Osteocyte (in vitro differentiated cells): Measurements from ENCODE around the gene TMPRSS11A. TPM values are rescaled to one million over a fixed set of nuclear protein-coding genes. Genes with fewer than 3 reads are reported as not detected.

Experiments
- DNase-seq: peaks from one replicate; pipeline ENCODE4 v3.0.0; 2021; ENCODE audit warnings: mixed read lengths; ENCODE audit not compliant: unreplicated experiment; ENCODE audit errors: extremely low spot score
- H3K27ac Mint-ChIP-seq: one replicate; pipeline ENCODE4 v1.8.0; 2021; ENCODE audit warnings: mild to moderate bottlenecking, mixed read lengths; ENCODE audit not compliant: unreplicated experiment
- H3K27me3 Mint-ChIP-seq: one replicate; pipeline ENCODE4 v1.8.0; 2021; ENCODE audit warnings: mixed read lengths; ENCODE audit not compliant: unreplicated experiment
- H3K36me3 Mint-ChIP-seq: one replicate; pipeline ENCODE4 v1.8.0; 2021; ENCODE audit warnings: mixed read lengths; ENCODE audit not compliant: unreplicated experiment
- H3K4me1 Mint-ChIP-seq: one replicate; pipeline ENCODE4 v1.8.0; 2021; ENCODE audit warnings: mixed read lengths; ENCODE audit not compliant: unreplicated experiment
- H3K4me3 Mint-ChIP-seq: one replicate; pipeline ENCODE4 v1.8.0; 2021; ENCODE audit warnings: mild to moderate bottlenecking, moderate library complexity, mixed read lengths; ENCODE audit not compliant: unreplicated experiment
- H3K9me3 Mint-ChIP-seq: one replicate; pipeline ENCODE4 v1.8.0; 2021; ENCODE audit warnings: mixed read lengths; ENCODE audit not compliant: unreplicated experiment
- total RNA-seq: library from RNA; stranded (reverse); gene quantifications from 2 replicates; pipeline ENCODE4 v1.2.1, GENCODE V29; 2021
- TF ChIP-seq, protein P1 (sequence below): fragments of 200-600 bp; sonication (generic); IDR thresholded peaks from 2 replicates; pipeline ENCODE4 v1.5.0; 2021; ENCODE audit warnings: antibody characterized with exemption, mild to moderate bottlenecking, moderate library complexity

The TMPRSS11A gene
- total RNA-seq, 1 donor from 2014 or later, result not detected

DNA sequence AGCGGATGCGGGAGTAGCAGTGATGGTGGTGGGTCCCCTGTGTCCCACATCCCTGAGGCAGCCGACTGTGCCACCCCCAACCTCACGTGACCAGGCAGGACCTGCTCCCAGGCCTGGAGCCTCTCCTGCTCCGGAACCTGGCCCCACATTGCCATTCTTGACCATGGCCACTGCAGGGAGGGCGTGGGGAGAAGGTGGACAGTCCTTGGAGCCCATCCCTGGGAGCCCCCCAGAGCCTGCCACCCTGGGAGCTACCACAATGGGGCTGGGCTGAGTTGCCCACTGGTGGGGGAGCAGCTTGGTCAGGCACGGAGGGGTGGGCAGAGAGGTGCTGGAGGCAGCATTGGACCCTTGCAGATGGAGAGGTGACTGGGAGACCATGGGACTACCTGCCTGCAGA is 36.8 kb downstream of the TMPRSS11A start:
- H3K27me3 Mint-ChIP-seq, result peaks cover 5% of the 10 kb centered on the region
- no peak overlapping the region for H3K4me3 Mint-ChIP-seq
- TF ChIP-seq, protein P1, sequence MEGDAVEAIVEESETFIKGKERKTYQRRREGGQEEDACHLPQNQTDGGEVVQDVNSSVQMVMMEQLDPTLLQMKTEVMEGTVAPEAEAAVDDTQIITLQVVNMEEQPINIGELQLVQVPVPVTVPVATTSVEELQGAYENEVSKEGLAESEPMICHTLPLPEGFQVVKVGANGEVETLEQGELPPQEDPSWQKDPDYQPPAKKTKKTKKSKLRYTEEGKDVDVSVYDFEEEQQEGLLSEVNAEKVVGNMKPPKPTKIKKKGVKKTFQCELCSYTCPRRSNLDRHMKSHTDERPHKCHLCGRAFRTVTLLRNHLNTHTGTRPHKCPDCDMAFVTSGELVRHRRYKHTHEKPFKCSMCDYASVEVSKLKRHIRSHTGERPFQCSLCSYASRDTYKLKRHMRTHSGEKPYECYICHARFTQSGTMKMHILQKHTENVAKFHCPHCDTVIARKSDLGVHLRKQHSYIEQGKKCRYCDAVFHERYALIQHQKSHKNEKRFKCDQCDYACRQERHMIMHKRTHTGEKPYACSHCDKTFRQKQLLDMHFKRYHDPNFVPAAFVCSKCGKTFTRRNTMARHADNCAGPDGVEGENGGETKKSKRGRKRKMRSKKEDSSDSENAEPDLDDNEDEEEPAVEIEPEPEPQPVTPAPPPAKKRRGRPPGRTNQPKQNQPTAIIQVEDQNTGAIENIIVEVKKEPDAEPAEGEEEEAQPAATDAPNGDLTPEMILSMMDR, result no peak
- H3K27ac Mint-ChIP-seq, result no peak overlapping the region
- H3K36me3 Mint-ChIP-seq, result no peaks in the 10 kb centered on the region
- no peaks in the 10 kb centered on the region for H3K4me1 Mint-ChIP-seq
- H3K9me3 Mint-ChIP-seq, result no peaks in the 10 kb centered on the region
- no peak for DNase-seq

DNA sequence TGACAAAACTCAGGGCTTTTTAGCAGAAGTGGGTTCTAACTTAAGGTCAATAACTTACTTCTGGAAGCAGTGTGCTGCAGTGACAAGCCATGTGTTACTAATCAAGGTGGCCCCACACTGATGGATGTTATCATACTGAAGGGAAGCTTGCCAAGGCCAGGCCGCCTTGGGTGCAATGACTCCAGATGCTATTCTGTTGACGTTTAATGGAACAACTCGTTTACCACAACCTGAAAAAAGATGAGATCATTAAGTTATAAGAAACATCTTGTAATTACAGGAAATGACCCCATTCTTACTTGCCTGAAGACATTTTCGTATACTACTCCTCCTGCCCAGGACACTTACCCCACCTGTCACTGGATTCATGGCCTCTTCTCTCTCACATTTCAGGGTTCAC is 40.6 kb downstream of the TMPRSS11A start:
- H3K36me3 Mint-ChIP-seq, result no peaks in the 10 kb centered on the region
- H3K4me1 Mint-ChIP-seq, result no peaks in the 10 kb centered on the region
- no peak for DNase-seq
- H3K4me3 Mint-ChIP-seq, result no peak overlapping the region
- no peaks in the 10 kb centered on the region for H3K9me3 Mint-ChIP-seq
- TF ChIP-seq, protein P1, result no peak
- peaks cover 12% of the 10 kb centered on the region for H3K27me3 Mint-ChIP-seq
- no peak overlapping the region for H3K27ac Mint-ChIP-seq

DNA sequence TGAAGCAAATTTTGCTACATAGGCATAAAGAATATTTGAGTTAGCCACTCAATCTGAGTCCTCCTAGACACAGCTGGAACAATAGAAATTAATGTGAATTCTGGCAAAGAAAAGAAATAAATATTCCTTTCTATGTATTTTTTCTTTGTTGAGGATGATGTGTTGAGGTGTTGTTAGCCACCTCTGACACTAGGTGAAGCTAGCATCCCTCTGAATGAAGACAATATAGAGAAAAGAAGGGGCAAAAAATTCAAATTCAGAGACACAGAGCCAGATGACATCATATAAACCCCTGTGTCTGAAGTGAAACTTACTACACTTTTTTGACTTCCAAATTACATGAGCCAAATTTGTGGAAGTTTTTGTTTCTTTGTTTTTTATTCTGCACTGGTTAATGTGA is 44.9 kb downstream of the TMPRSS11A start:
- DNase-seq, result no peak
- Mint-ChIP-seq H3K4me3 (no peak overlapping the region), H3K4me1 (no peaks in the 10 kb centered on the region), H3K36me3 (no peaks in the 10 kb centered on the region), H3K27ac (no peak overlapping the region), H3K9me3 (no peaks in the 10 kb centered on the region), H3K27me3 (peaks cover 18% of the 10 kb centered on the region)
- TF ChIP-seq, protein P1, result no peak

DNA sequence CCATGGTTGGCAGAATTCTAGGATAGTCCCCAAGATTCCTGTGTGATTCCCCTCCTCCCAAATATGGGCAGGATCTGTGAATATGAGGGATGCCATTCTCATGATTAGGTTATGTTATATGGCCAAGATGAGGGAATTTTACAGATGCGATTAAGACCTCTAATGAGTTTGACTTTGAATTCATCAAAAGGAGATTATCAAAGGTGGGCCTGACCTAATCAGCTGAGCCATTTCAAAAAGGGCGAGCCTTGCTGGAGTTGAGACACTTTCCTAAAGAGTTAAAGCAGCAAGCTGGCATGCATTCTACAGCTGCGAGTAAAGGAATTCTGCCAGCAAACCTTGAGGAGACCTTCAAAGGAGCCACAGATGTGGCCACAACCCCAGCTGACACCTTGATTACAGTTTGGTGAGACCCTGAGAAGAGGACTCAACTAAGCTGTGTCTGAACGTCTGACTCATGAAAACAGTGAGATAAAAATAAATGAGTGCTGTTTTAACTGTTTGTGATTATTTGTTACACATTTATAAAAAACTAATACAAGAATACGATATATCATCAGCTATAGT is 47.8 kb downstream of the TMPRSS11A start:
- H3K4me1 Mint-ChIP-seq, result no peaks in the 10 kb centered on the region
- DNase-seq, result no peak
- TF ChIP-seq, protein P1, result no peak
- no peak overlapping the region for H3K27ac Mint-ChIP-seq
- no peak overlapping the region for H3K4me3 Mint-ChIP-seq
- H3K9me3 Mint-ChIP-seq, result no peaks in the 10 kb centered on the region
- H3K36me3 Mint-ChIP-seq, result no peaks in the 10 kb centered on the region
- H3K27me3 Mint-ChIP-seq, result peaks cover 42% of the 10 kb centered on the region

DNA sequence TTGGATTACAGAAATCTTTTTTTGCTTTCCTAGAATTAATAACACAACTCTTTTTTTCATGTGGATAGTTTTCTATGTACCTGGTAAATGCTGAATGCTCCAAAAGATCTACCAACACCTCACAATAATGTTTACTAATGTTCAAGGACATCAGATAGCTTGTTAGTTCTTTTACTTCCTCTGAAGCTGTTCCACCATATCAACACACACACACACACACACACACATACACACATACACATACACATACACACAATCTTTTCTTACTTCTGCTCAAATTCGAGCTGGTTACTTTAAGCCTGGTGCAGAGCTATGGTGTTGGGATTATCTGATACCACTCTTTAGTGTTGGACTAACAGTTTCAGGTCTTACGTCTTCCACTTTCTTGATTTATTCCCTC is 51.2 kb downstream of the TMPRSS11A start:
- TF ChIP-seq, protein P1, result no peak
- Mint-ChIP-seq H3K4me1 (no peaks in the 10 kb centered on the region), H3K9me3 (no peaks in the 10 kb centered on the region), H3K4me3 (no peak overlapping the region), H3K36me3 (no peaks in the 10 kb centered on the region), H3K27me3 (peaks cover 30% of the 10 kb centered on the region), H3K27ac (no peak overlapping the region)
- DNase-seq, result no peak
